GM12878 (cell line): ENCODE measurements around the gene C17orf107. TPM values are rescaled to one million over a fixed set of nuclear protein-coding genes. Genes with fewer than 3 reads are reported as not detected.
A peak's percentile ranks its signal among the peaks of the same experiment; 100 is the strongest.

Experiments
- CEBPB ChIP-seq, 2 experiments: fragments of 150-350 bp in 1 of 2; IDR thresholded peaks; 2 replicates each; pipeline ENCODE4 v1.6.1; 2012 to 2014; ENCODE audit warnings: low read depth in 2 of 2, low read length in 2 of 2, borderline replicate concordance in 1 of 2, inconsistent platforms in 1 of 2
- DPF2 ChIP-seq: fragments of 450-650 bp; IDR thresholded peaks from 2 replicates; pipeline ENCODE4 v1.6.1; 2017; ENCODE audit warnings: mild to moderate bottlenecking
- EGR1 ChIP-seq, 2 experiments: IDR thresholded peaks; 1 replicate in 1 of 2; 2 replicates in 1 of 2; pipeline ENCODE4 v1.6.1; 2011 to 2012; ENCODE audit warnings: low read depth in 2 of 2, low read length in 2 of 2, borderline replicate concordance in 1 of 2, mild to moderate bottlenecking in 1 of 2, moderate library complexity in 1 of 2
- FOS ChIP-seq: IDR thresholded peaks from 3 replicates; pipeline ENCODE4 v1.6.1; 2011; ENCODE audit warnings: borderline replicate concordance; ENCODE audit not compliant: insufficient read length; ENCODE audit errors: extremely low read depth
- KLF5 ChIP-seq: fragments of 450-650 bp; IDR thresholded peaks from 2 replicates; pipeline ENCODE4 v1.6.1; 2014; ENCODE audit warnings: mild to moderate bottlenecking; ENCODE audit not compliant: partially characterized antibody
- MAX ChIP-seq: IDR thresholded peaks from 2 replicates; pipeline ENCODE4 v1.6.1; 2012; ENCODE audit warnings: low read depth, low read length, improper control_type of control experiment
- MTA2 ChIP-seq: fragments of 450-650 bp; IDR thresholded peaks from 2 replicates; pipeline ENCODE4 v1.6.1; 2016; ENCODE audit warnings: low read depth, mild to moderate bottlenecking, moderate library complexity
- MTA3 ChIP-seq: IDR thresholded peaks from 2 replicates; pipeline ENCODE4 v1.6.1; 2012; ENCODE audit warnings: low read length, inconsistent platforms, borderline replicate concordance
- MYC ChIP-seq: IDR thresholded peaks from 2 replicates; pipeline ENCODE4 v1.6.1; 2011; ENCODE audit warnings: mild to moderate bottlenecking, low read length, moderate library complexity, inconsistent platforms; ENCODE audit not compliant: insufficient read depth, insufficient replicate concordance, insufficient read length, severe bottlenecking
- NFIC ChIP-seq: IDR thresholded peaks from 2 replicates; pipeline ENCODE4 v1.6.1; 2012; ENCODE audit warnings: low read depth, mild to moderate bottlenecking, inconsistent platforms, low read length, moderate library complexity
- NFYA ChIP-seq: IDR thresholded peaks from 2 replicates; pipeline ENCODE4 v1.6.1; 2011; ENCODE audit warnings: low read depth, mild to moderate bottlenecking, low read length, improper control_type of control experiment, borderline replicate concordance
- NR2C2 ChIP-seq: IDR thresholded peaks from 2 replicates; pipeline ENCODE4 v1.6.1; 2011; ENCODE audit warnings: borderline replicate concordance, low read depth; ENCODE audit not compliant: control insufficient read depth, insufficient read length
- NR2F1 ChIP-seq: fragments of 450-650 bp; conservative IDR thresholded peaks from 2 replicates; pipeline ENCODE4 v1.6.1; 2017; ENCODE audit warnings: mild to moderate bottlenecking
- PAX5 ChIP-seq: IDR thresholded peaks from 2 replicates; pipeline ENCODE4 v1.6.1; 2011; ENCODE audit warnings: low read depth, low read length, borderline replicate concordance
- PAX8 ChIP-seq: fragments of 450-650 bp; IDR thresholded peaks from 2 replicates; pipeline ENCODE4 v1.6.1; 2017; ENCODE audit warnings: mild to moderate bottlenecking, moderate library complexity
- PBX3 ChIP-seq: IDR thresholded peaks from 2 replicates; pipeline ENCODE4 v1.6.1; 2011; ENCODE audit warnings: mild to moderate bottlenecking, low read depth, low read length, moderate library complexity; ENCODE audit not compliant: insufficient replicate concordance
- POU2F2 ChIP-seq: IDR thresholded peaks from 3 replicates; pipeline ENCODE4 v1.6.1; 2011; ENCODE audit warnings: low read depth, mild to moderate bottlenecking, low read length, borderline replicate concordance
- SMC3 ChIP-seq: IDR thresholded peaks from 2 replicates; pipeline ENCODE4 v1.6.1; 2011; ENCODE audit warnings: low read length, improper control_type of control experiment, borderline replicate concordance
- STAT1 ChIP-seq: fragments of 450-650 bp; conservative IDR thresholded peaks from 2 replicates; pipeline ENCODE4 v1.6.1; 2014; ENCODE audit warnings: antibody characterized with exemption, mild to moderate bottlenecking
- YY1 ChIP-seq: IDR thresholded peaks from 2 replicates; pipeline ENCODE4 v1.6.1; 2011; ENCODE audit warnings: low read depth, mild to moderate bottlenecking, low read length
- ZBED1 ChIP-seq: IDR thresholded peaks from 2 replicates; pipeline ENCODE4 v1.6.1; 2016; ENCODE audit warnings: borderline replicate concordance
- ZNF622 ChIP-seq: fragments of 450-650 bp; IDR thresholded peaks from 2 replicates; pipeline ENCODE4 v1.6.1; 2017; ENCODE audit warnings: mild to moderate bottlenecking, inconsistent platforms
- polyA plus RNA-seq, 11 experiments: library from polyadenylated mRNA; depleted of rRNA in 4 of 11; unstranded in 6 of 11; stranded (reverse) in 5 of 11; fragments of >200 nt; fragmentation: Nextera tagmentation in 4 of 11; fragmentation: Illumina TruSeq in 1 of 11; extraction: Ambion mirVana in 4 of 11; extraction: Trizol in 1 of 11; gene quantifications; 1 replicate in 1 of 11; 2 replicates in 10 of 11; pipeline versions ENCODE4 v1.2.1 to v1.2.3, GENCODE V29; 2011 to 2016; ENCODE audit warnings: inconsistent platforms in 2 of 11, missing spikeins in 2 of 11, low read depth in 1 of 11
- total RNA-seq, 4 experiments: library from RNA; depleted of rRNA in 3 of 4; stranded (reverse); fragments of >200 nt in 3 of 4; fragmentation: Illumina TruSeq in 1 of 4; extraction: Trizol in 1 of 4; gene quantifications; 2 replicates each; pipeline versions ENCODE4 v1.2.1 to v1.2.3, GENCODE V29; 2013 to 2021
- TF ChIP-seq, protein P1 (sequence below): fragments of 450-650 bp; IDR thresholded peaks from 2 replicates; pipeline ENCODE4 v1.6.1; 2018; ENCODE audit warnings: borderline replicate concordance, mild to moderate bottlenecking; ENCODE audit not compliant: partially characterized antibody
- TF ChIP-seq, protein P2 (sequence below): fragments of 450-650 bp; formaldehyde crosslinking; IDR thresholded peaks from 2 replicates; pipeline ENCODE4 v1.4.0; 2022; ENCODE audit warnings: mild to moderate bottlenecking, moderate library complexity

Gene C17orf107
- total and polyA plus RNA-seq, 10 of the 15 experiments (the other 5 are each of a cell fraction or from before 2014, with no cell fraction given): 0.05 to 0.46 (median 0.11) TPM; not detected in 3

DNA sequence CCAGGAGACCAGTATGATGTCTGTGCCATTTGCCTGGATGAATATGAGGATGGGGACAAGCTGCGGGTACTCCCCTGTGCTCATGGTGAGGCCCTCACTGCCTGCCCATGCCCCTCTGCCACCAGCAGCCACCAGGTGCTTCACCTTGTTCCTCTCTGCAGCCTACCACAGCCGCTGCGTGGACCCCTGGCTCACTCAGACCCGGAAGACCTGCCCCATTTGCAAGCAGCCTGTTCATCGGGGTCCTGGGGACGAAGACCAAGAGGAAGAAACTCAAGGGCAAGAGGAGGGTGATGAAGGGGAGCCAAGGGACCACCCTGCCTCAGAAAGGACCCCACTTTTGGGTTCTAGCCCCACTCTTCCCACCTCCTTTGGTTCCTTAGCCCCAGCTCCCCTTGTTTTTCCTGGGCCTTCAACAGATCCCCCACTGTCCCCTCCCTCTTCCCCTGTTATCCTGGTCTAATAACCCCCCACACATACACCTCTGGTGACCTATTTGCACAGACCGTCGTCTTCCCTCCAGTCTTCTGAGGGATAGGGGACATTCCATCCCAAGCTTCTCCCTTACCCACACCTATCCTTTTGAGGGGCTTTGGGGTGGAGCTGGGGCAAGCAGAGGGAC, 45.3 kb downstream of the C17orf107 start (continued):
- TF ChIP-seq FOS (no peak), NR2C2 (no peak), STAT1 (no peak), MTA2 (no peak), PAX8 (no peak), DPF2 (no peak), KLF5 (peak; percentile 40), PBX3 (peak; percentile 47), SMC3 (no peak), NFIC (no peak), ZBED1 (no peak), MYC (no peak), YY1 (no peak; the same call in 1 of the 2 replicates), PAX5 (peak; percentile 34; the same call in 1 of the 2 replicates), CEBPB (IDR thresholded peaks at IDR 0.05; ENCODE audit: borderline replicate concordance in 1 of 2, low read depth in 2 of 2, low read length in 2 of 2) (no peak), MAX (no peak), NFYA (no peak), MTA3 (no peak), EGR1 (IDR thresholded peaks at IDR 0.05; ENCODE audit: borderline replicate concordance in 1 of 2, low read depth in 2 of 2, low read length in 2 of 2) (0 out of 3 replicates have a peak, but pooled peaks of 1 of the 2 experiments have one; percentile 40), NR2F1 (no peak; the same call in 1 of the 2 replicates), POU2F2 (peak; percentile 88), ZNF622 (no peak)
- TF ChIP-seq, protein P1, sequence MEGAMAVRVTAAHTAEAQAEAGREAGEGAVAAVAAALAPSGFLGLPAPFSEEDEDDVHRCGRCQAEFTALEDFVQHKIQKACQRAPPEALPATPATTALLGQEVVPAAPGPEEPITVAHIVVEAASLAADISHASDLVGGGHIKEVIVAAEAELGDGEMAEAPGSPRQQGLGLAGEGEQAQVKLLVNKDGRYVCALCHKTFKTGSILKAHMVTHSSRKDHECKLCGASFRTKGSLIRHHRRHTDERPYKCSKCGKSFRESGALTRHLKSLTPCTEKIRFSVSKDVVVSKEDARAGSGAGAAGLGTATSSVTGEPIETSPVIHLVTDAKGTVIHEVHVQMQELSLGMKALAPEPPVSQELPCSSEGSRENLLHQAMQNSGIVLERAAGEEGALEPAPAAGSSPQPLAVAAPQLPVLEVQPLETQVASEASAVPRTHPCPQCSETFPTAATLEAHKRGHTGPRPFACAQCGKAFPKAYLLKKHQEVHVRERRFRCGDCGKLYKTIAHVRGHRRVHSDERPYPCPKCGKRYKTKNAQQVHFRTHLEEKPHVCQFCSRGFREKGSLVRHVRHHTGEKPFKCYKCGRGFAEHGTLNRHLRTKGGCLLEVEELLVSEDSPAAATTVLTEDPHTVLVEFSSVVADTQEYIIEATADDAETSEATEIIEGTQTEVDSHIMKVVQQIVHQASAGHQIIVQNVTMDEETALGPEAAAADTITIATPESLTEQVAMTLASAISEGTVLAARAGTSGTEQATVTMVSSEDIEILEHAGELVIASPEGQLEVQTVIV: no peak
- TF ChIP-seq, protein P2, sequence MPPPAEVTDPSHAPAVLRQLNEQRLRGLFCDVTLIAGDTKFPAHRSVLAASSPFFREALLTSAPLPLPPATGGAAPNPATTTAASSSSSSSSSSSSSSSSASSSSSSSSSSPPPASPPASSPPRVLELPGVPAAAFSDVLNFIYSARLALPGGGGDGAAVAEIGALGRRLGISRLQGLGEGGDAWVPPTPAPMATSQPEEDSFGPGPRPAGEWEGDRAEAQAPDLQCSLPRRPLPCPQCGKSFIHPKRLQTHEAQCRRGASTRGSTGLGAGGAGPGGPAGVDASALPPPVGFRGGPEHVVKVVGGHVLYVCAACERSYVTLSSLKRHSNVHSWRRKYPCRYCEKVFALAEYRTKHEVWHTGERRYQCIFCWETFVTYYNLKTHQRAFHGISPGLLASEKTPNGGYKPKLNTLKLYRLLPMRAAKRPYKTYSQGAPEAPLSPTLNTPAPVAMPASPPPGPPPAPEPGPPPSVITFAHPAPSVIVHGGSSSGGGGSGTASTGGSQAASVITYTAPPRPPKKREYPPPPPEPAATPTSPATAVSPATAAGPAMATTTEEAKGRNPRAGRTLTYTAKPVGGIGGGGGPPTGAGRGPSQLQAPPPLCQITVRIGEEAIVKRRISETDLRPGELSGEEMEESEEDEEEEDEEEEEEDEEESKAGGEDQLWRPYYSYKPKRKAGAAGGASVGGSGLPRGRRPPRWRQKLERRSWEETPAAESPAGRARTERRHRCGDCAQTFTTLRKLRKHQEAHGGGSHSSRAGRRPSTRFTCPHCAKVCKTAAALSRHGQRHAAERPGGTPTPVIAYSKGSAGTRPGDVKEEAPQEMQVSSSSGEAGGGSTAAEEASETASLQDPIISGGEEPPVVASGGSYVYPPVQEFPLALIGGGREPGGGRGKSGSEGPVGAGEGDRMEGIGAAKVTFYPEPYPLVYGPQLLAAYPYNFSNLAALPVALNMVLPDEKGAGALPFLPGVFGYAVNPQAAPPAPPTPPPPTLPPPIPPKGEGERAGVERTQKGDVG (CRISPR knock-in tag): no peak
